Measurements from ENCODE around the gene KDM3B. TPM values are rescaled to one million over a fixed set of nuclear protein-coding genes. Genes with fewer than 3 reads are reported as not detected.
"Not testable (repeated sequence)": the region's sequence is repeated elsewhere in the genome, so short reads cannot be mapped to it uniquely, and the experiment has no call there.

KDM3B gene
- total RNA-seq, 1 experiment from 2014 or later, result 24.0 TPM

DNA sequence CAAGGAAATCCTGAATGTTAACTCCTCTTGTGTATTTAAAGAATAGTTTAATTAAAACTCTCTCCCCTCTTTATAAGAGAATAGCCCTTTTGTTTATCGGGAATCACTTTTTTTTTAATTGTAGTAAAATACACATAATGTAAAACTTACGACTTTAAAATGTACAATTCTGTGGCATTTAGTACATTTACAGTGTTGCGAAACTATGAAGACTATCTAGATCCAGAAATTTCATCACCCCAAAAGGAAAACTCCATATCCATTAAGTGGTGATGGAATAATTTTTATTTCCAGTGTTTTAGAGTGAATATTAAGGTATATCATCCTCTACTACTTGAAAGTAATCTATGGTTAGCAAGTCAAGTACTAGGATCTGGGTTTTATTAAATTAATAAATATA lies 36.8 kb downstream of the KDM3B start:
- no peak for DNase-seq (ENCODE audit: low read depth)

GRCh38 chr5:138389911-138390310 lies 37.4 kb downstream of the KDM3B start:
- DNase-seq (ENCODE audit: low read depth), result not testable (repeated sequence)

DNA sequence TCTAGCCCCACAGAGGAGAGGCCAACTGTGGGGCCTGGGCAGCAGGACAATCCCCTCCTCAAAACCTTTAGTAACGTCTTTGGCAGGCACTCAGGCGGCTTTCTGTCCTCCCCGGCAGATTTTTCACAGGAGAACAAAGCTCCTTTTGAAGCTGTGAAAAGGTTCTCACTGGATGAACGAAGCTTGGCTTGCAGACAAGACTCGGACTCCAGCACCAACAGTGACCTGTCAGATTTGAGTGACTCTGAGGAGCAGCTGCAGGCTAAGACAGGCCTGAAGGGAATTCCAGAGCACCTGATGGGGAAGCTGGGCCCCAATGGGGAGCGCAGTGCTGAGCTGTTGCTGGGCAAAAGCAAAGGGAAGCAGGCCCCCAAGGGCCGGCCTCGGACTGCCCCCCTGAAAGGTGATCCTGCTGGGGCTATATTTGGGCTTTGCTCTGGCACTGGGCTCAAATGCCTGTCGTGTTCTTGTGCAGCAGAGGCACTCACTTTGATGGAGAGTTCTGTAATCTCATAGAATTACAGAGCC lies 39.4 kb downstream of the KDM3B start:
- DNase-seq (ENCODE audit: low read depth), result no peak

- DNase-seq (ENCODE audit: low read depth), result no peak
Observed at GRCh38 chr5:138402640-138403039, 50.2 kb downstream of the KDM3B start.

DNA sequence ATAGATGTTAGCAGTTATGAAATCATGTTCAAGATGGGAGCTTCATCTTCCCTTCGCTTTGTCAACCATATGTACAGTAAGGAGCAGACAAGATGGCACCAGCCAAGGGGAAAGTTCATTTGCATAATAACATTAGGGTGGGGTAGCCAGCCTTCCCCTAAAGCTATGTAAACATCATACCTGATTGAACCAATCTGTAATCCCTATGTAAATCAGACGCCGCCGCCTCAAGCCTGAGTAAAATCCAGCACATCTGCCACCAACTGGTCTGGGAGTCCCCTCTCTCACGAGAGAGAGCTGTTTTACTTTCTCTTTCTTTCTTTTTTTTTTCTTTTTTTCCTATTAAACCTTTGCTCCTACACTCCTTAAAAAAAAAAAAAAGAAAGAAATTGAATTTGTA lies 55.5 kb downstream of the KDM3B start:
- DNase-seq (ENCODE audit: low read depth), result peak; percentile 16

- DNase-seq (ENCODE audit: low read depth), result peak; percentile 51
Observed at GRCh38 chr5:138410996-138411640, 58.6 kb downstream of the KDM3B start.

DNA sequence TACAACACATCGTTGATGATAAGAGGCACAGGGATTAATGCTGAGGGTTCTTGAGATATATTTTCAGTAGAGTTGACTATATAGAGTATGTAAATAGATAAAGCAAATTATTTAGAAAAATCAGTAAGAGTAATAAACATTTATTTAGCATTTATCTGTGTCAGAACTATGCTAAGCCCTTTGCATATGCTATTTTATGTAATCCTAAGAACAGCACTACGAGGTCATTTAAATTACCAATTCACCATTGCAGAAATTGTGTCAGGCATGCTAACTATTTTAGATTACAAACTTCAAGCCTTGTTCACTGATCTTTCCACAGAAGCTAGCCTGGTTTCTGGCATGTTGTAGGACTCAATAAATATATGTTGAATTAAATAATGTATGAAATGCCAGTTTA lies 66.0 kb downstream of the KDM3B start:
- DNase-seq (ENCODE audit: low read depth), result no peak

GRCh38 chr5:138425079-138425478 lies 72.6 kb downstream of the KDM3B start:
- DNase-seq (ENCODE audit: low read depth), result no peak

GRCh38 chr5:138435943-138436342 lies 83.5 kb downstream of the KDM3B start:
- no peak for DNase-seq (ENCODE audit: low read depth)

GRCh38 chr5:138438003-138438723 lies 85.7 kb downstream of the KDM3B start:
- DNase-seq (ENCODE audit: low read depth), result no peak

DNA sequence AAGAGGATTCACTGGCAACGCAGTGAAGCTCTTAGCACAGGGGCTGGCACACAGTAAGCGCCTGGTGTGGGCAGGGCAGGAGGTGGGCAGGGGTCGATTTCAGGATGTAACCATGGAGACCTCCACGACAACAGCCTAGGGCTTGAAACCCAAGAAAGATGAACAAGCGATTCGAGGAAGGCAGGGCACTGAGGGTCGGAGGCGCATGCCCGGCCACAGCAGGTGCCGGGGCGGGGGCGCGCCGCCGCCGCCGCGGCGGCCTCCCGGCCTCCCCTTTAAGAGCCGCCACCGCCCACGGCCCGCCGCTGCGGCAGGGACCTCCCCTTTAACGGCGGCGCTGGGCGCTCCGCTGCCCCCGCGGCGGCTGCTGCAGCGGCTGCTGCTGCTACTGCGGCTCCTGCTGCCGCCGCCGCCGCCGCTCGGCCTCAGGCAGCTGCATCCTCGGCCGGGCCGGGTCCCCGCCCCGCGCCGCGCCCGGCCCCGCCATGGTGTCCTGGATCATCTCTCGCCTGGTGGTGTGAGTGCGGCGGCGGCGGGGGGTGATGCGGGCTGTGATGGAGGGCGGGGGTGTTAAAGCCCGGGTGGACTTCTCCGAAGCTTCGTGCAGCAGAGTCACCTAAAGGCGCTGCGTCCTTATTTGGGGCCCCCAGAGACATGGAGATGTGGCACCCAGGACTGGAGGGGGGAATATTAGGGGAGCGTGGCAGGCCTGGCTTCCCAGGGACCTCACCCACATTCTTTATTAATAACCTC lies 86.4 kb downstream of the KDM3B start, which contains the start of gene REEP2:
Gene REEP2, plus strand, starts transcription at position 334 of the 753 bp plus-strand sequence. Its CDS starts 152 bp downstream, at position 486.
- peak; percentile 53 for DNase-seq (ENCODE audit: low read depth)

DNA sequence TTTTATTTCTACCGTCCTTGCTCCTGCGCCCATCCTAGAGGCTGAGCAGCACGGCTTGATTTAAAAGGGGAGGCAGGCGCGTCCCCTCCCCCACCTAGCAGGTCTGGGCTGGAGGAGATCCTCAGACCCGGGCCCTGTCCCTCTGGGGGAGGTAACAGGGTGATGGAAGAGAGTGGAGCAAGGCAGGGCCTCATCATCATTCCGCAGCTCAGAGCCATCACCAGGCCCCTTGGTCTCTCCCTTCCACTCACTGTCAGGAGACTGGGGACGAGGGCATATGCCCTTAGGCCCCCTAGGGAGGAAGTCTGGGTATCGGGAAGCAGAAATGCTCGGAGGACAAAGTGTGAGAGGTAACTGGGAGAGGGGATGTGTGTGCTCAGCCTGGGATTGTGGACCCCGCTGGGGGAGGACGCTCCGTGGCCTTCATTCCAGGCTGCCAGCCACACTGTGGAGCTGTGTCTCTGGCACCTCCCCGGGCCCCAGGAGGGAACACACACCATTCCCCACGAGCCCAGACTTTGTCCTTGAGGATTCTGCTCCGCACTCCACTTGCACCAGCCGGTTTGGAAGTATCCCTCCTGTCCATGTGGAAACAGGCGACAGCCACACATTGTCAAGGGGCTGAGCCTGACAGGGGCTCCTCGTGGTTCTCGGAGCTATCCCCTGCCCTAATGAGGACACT lies 87.1 kb downstream of the KDM3B start:
- no peak for DNase-seq (ENCODE audit: low read depth)

DNA sequence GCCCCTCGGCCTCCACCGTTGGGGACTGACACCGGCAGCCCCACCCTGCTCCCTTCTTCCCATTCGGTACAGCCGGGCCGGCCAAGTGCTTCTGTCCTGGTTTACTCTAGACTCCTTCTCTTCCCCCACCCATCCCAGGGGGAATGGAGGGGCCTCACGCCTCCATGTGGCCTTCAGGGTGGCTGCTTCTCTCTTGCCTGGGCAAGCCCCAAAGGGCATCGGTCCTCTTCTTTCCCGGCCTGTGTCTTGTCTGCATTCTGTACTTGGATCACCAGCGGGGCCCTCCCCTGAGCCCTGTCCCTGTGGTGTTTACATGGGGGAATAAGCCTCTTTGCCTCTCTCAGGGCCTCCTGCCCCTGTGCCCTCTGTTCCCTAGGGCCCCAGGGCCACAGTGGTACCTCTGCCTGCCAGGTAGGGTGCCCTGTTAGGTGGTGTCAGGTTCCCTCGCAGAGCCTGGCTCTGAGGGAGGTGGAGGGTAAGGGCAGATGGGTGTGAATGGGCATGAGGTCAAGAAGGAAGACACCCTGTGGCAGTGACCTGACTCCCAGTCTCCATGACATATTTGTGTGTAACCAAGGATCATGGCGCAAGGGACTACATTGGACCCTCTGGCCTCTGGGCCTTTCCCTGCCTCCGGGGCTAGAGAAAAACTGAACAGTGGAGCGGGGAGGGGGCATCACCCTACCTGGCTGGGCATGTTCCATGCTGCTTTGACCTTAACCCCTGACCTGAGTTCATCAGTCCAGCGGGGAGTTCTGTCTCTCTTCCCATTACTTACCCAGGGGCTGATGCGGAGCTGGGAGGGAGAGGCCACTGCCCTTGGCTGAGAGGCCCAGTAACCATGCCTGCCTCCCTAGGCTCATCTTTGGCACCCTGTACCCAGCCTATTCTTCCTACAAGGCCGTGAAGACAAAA lies 87.9 kb downstream of the KDM3B start:
- no peak for DNase-seq (ENCODE audit: low read depth)

DNA sequence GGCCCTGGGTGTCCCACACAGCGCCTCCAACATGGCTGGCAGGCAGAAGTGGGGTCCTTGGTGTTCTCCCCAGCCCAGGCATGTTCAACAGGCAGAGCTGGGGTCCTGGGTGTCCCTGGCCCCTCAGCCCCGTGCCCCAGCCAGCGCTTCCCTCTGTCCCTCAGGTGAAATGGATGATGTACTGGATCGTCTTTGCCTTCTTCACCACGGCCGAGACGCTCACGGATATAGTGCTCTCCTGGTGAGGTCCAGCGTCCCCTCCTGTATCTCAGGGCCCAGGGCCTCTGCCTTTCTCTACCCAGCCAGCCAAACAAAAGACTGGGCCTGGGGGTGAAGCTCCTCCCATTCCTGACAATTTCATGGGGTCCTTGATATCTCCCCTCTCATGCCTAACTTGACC lies 88.7 kb downstream of the KDM3B start:
- DNase-seq (ENCODE audit: low read depth), result no peak

DNA sequence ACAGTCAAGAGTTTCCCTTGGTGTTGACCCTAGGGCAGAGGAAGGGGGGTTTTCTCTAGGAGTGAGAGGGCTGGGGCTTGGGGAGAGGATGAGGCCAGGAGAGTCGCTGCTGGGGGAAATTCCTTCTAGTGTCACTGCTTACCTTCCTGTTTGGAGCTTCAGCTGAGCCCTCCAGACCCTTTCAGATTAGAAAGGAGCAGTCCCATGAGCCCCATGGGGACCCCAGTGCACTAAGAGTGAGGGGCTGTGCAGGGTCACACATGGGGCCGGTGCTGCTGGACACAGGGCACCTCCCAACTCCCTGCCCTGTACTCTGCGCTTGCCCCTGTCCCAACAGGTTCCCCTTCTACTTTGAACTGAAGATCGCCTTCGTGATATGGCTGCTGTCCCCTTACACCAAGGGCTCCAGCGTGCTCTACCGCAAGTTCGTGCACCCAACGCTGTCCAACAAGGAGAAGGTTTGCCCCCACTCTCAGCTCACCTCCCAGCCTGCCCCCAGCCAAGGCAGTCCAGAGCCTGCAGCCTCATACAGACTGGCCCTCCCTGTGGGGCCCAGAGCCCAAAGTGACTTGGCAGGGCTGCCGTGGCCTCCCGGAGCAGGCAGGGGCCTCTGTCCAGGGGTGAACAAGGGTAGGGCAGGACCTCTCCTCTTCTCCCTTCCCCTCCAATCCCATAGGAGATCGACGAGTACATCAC lies 91.7 kb downstream of the KDM3B start:
- no peak for DNase-seq (ENCODE audit: low read depth)

DNA sequence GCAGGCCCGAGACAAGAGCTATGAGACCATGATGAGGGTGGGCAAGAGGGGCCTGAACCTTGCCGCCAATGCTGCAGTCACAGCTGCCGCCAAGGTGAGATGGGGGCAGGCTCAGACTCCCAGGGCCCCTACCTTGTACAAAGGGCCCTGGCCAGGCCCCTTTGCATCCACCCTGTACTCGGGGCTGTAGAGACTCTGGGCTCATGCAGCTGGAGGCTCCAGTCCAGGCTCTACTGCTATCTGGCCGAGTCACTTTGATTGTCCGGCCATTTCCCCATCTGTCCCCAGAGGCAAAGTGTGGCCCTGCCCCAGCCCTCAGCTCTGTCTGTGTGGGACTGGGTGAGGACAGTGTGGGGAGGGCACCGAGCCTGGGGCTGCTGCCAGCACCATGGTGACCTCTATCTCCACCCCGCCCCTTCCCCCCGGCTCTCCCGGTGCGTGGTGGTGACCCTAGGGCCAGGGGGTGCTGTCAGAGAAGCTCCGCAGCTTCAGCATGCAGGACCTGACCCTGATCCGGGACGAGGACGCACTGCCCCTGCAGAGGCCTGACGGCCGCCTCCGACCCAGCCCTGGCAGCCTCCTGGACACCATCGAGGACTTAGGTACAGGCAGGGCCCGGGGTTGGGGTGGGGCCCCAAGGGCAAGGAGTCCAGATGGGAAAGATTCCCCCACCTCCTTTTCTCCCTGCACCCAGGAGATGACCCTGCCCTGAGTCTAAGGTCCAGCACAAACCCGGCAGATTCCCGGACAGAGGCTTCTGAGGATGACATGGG lies 92.5 kb downstream of the KDM3B start:
- no peak for DNase-seq (ENCODE audit: low read depth)

DNA sequence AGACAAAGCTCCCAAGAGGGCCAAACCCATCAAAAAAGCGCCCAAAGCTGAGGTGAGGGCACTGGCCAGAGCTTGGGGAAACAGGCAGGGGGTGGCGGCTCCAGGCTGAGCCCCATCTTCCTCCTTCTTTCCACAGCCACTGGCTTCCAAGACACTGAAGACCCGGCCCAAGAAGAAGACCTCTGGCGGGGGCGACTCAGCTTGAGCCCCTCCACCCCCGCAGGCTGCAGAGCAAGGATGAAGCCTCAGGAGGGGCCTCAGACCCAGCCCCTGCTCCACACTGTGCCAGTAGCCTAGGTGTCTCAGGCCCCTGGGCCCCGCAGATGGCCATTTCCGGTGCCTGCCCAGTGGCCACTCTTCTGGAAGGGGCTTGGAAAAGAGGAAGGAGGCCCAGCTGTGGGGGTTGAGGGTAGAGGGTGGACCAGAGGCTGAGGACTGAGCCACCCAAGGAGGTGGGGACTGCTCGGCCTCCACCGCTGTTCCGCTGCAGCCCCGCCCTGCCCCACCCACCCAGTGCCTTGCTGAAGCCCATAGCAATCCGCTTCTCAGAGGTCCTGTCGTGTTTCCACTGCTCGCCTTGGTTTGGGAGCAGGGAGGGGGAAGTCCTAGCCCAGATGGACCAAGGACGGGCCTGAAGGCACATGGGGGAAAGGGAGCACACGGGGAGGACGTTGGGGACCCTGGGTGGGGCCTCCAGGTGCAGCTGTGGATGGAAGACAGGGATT lies 93.2 kb downstream of the KDM3B start:
- DNase-seq (ENCODE audit: low read depth), result no peak

DNA sequence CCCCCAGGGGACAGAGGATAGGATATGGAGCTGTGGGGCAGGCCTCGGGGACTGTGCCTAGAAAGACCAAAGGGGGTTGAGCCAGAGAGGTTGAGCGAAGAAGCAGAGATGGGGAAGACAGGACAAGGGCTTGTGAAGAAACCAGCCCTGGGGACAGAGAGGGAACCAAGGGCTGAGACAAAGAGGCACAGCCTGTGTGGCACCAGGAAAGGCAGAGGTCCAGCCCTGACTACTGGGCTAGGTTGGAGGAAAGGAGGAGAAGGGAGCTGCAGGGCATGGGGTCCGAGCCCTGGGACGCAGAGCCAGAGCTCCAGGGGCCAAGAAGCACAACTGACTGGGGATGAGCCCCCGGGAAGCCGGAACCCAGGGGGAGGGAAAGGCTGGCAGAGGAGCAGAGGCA lies 95.6 kb downstream of the KDM3B start:
- DNase-seq (ENCODE audit: low read depth), result no peak
